ENCODE measurements around the gene ERI3.

Gene ERI3

DNA sequence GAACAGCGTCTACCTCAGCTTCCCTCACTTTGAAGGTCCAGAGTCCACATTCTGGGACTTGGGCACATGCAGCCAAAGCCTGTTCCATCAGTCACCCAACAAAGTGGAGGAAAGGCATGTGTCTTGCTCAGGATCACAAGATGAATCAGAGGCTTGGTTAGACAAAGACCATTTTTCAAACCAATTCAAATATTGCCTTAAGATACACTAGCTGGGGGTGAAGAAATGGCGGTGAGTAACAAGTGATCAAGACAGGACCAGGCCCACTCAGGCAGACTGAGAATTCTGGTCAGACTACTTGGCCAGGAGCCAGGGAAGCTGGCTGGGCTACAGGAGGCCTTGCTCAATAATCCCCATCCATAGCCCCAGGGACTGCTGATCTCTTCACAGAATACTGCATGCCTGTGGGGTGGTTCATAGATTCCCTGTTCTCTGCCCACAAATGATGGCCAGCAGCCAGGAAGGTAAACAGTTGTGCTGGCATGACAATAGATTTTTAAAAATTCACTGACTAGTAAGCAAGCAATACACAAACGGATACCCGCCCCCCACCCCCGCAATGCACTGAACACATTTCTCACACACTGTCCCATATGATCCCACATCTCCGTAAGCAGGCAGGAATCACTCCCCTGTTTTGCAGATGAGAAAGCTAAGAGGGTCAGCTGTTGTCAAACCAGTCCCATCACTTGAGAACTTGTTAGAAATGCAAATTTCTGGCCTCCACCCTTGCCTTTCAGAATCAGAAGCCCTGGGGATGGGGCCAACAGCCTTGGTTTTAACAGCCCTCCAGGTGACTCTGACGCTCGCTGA is 27.2 kb downstream of the ERI3 start:
- Histone ChIP-seq H3K27me3 (ENCODE audit: insufficient read depth, poor library complexity, severe bottlenecking) (no peaks in the 10 kb centered on the region), H3K27ac (replicated peaks) (no peak overlapping the region), H3K4me3 (replicated peaks; ENCODE audit: insufficient read depth, low read length) (no peak overlapping the region)
- no peak for DNase-seq (ENCODE audit: low read depth in 1 of 2, low spot score in 1 of 2)
- no peak for TF ChIP-seq GABPA (IDR thresholded peaks at IDR 0.05; ENCODE audit: low read depth)
- TF ChIP-seq, protein P1, sequence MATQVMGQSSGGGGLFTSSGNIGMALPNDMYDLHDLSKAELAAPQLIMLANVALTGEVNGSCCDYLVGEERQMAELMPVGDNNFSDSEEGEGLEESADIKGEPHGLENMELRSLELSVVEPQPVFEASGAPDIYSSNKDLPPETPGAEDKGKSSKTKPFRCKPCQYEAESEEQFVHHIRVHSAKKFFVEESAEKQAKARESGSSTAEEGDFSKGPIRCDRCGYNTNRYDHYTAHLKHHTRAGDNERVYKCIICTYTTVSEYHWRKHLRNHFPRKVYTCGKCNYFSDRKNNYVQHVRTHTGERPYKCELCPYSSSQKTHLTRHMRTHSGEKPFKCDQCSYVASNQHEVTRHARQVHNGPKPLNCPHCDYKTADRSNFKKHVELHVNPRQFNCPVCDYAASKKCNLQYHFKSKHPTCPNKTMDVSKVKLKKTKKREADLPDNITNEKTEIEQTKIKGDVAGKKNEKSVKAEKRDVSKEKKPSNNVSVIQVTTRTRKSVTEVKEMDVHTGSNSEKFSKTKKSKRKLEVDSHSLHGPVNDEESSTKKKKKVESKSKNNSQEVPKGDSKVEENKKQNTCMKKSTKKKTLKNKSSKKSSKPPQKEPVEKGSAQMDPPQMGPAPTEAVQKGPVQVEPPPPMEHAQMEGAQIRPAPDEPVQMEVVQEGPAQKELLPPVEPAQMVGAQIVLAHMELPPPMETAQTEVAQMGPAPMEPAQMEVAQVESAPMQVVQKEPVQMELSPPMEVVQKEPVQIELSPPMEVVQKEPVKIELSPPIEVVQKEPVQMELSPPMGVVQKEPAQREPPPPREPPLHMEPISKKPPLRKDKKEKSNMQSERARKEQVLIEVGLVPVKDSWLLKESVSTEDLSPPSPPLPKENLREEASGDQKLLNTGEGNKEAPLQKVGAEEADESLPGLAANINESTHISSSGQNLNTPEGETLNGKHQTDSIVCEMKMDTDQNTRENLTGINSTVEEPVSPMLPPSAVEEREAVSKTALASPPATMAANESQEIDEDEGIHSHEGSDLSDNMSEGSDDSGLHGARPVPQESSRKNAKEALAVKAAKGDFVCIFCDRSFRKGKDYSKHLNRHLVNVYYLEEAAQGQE (IDR thresholded peaks at IDR 0.05; ENCODE audit: insufficient replicate concordance, low read depth) = no peak
- TF ChIP-seq POLR2AphosphoS5 (IDR thresholded peaks at IDR 0.05; ENCODE audit: low read depth) = no peak
- no peak for TF ChIP-seq SPI1 (IDR thresholded peaks at IDR 0.05; ENCODE audit: borderline replicate concordance, low read depth)
- TF ChIP-seq, protein P2, sequence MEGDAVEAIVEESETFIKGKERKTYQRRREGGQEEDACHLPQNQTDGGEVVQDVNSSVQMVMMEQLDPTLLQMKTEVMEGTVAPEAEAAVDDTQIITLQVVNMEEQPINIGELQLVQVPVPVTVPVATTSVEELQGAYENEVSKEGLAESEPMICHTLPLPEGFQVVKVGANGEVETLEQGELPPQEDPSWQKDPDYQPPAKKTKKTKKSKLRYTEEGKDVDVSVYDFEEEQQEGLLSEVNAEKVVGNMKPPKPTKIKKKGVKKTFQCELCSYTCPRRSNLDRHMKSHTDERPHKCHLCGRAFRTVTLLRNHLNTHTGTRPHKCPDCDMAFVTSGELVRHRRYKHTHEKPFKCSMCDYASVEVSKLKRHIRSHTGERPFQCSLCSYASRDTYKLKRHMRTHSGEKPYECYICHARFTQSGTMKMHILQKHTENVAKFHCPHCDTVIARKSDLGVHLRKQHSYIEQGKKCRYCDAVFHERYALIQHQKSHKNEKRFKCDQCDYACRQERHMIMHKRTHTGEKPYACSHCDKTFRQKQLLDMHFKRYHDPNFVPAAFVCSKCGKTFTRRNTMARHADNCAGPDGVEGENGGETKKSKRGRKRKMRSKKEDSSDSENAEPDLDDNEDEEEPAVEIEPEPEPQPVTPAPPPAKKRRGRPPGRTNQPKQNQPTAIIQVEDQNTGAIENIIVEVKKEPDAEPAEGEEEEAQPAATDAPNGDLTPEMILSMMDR (IDR thresholded peaks at IDR 0.05; ENCODE audit: insufficient read depth, low read length) = no peak

DNA sequence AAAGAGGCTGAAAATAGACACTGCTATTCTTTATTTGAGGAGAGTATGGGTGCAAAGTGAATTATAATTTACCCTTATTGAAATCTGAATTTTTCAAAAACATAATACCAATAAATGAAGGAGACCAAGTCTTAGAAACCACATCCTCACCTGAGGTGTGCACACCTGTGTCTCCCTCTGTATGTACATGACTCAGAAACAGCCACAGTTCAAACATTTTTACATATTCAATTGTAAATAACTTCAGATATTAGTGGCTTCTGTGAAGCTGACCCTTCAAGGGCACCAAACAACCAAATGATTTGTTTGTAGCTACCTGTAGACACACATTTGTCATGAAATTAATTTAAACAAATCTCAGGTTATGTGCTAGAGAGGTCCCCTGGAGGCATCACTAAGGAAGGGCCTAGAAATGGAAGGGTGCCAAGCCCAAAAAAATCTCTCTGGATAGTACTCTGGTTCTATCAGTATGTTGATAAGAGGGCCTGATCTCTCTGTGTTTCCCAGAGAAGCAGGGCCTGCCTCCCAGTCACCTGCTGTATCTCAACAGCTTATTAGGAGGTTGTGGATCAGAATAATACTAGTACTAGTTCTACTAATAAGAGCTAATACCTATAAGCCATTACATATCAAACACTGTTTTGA is 28.1 kb downstream of the ERI3 start:
- H3K27ac ChIP-seq (replicated peaks) = no peak overlapping the region
- no peaks in the 10 kb centered on the region for H3K27me3 ChIP-seq (ENCODE audit: insufficient read depth, poor library complexity, severe bottlenecking)

DNA sequence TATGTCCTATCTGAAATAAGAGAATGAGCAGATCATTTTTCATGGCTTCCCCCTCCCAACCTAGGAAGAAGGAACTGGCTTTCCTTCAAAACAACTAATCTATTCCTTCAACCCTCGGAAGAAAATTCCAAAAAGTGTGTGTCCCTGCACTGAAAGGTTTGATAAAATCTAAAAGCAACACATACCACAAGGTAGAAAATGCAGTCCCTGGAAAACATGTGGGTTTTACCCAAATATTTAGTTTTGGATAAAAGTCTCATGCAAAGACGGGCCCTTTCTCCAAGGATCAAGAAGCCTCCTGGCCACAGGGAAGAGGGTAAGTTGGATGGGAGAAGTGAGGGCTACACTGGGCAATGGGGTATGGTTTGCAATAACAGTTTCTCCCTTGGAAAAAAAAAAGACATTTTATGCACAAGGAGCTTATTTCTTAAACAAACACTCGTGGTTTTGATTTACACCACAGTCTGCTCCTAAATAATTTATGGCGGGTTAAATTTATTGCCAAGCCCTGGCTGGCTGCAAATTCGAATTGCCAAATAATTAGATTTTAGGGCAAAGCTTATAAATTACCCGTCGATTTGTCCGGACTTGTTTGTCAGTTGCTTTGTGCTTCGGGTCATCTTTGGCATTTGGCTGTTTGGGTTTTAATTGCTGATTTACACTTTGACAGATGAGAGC is 28.9 kb downstream of the ERI3 start:
- Histone ChIP-seq H3K27ac (replicated peaks) (no peak overlapping the region), H3K27me3 (ENCODE audit: insufficient read depth, poor library complexity, severe bottlenecking) (no peaks in the 10 kb centered on the region)

More for the DNA sequence above, 28.1 kb downstream of the ERI3 start:
- DNase-seq (ENCODE audit: low read depth in 1 of 2, low spot score in 1 of 2) = no peak
- TF ChIP-seq, protein P1 (IDR thresholded peaks at IDR 0.05; ENCODE audit: insufficient replicate concordance, low read depth) = no peak
- TF ChIP-seq POLR2AphosphoS5 (IDR thresholded peaks at IDR 0.05; ENCODE audit: low read depth) (no peak), GABPA (IDR thresholded peaks at IDR 0.05; ENCODE audit: low read depth) (no peak), SPI1 (IDR thresholded peaks at IDR 0.05; ENCODE audit: borderline replicate concordance, low read depth) (no peak)
- TF ChIP-seq, protein P2 (IDR thresholded peaks at IDR 0.05; ENCODE audit: insufficient read depth, low read length) = no peak
- no peak overlapping the region for H3K4me3 ChIP-seq (replicated peaks; ENCODE audit: insufficient read depth, low read length)

More for the DNA sequence above, 28.9 kb downstream of the ERI3 start:
- TF ChIP-seq POLR2AphosphoS5 (IDR thresholded peaks at IDR 0.05; ENCODE audit: low read depth) (no peak), GABPA (IDR thresholded peaks at IDR 0.05; ENCODE audit: low read depth) (no peak), SPI1 (IDR thresholded peaks at IDR 0.05; ENCODE audit: borderline replicate concordance, low read depth) (no peak)
- TF ChIP-seq, protein P1 (IDR thresholded peaks at IDR 0.05; ENCODE audit: insufficient replicate concordance, low read depth) = no peak
- TF ChIP-seq, protein P2 (IDR thresholded peaks at IDR 0.05; ENCODE audit: insufficient read depth, low read length) = no peak
- DNase-seq (ENCODE audit: low read depth in 1 of 2, low spot score in 1 of 2) = no peak
- no peak overlapping the region for H3K4me3 ChIP-seq (replicated peaks; ENCODE audit: insufficient read depth, low read length)
